Loucy (cell line): ENCODE results near the gene ISM2.

Experiments used
- EZH2phosphoT487 ChIP-seq: fragments of 200-600 bp; IDR thresholded peaks from 2 replicates; pipeline ENCODE4 v1.6.1; 2018; ENCODE audit warnings: antibody characterized with exemption, mild to moderate bottlenecking, moderate library complexity, borderline replicate concordance
- TF ChIP-seq, protein P1 (sequence below): fragments of 200-600 bp; sonication (generic); conservative IDR thresholded peaks from 2 replicates; pipeline ENCODE4 v1.5.1; 2014; ENCODE audit warnings: mild to moderate bottlenecking, antibody characterized with exemption, low read length

- TF ChIP-seq, protein P1, sequence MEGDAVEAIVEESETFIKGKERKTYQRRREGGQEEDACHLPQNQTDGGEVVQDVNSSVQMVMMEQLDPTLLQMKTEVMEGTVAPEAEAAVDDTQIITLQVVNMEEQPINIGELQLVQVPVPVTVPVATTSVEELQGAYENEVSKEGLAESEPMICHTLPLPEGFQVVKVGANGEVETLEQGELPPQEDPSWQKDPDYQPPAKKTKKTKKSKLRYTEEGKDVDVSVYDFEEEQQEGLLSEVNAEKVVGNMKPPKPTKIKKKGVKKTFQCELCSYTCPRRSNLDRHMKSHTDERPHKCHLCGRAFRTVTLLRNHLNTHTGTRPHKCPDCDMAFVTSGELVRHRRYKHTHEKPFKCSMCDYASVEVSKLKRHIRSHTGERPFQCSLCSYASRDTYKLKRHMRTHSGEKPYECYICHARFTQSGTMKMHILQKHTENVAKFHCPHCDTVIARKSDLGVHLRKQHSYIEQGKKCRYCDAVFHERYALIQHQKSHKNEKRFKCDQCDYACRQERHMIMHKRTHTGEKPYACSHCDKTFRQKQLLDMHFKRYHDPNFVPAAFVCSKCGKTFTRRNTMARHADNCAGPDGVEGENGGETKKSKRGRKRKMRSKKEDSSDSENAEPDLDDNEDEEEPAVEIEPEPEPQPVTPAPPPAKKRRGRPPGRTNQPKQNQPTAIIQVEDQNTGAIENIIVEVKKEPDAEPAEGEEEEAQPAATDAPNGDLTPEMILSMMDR: no peak
- no peak for TF ChIP-seq EZH2phosphoT487
Observed at GRCh38 chr14:77470224-77470870, 28.3 kb downstream of the ISM2 start.
